Liver (tissue), 9 donors: ENCODE measurements around the gene DNM3. TPM values are rescaled to one million over a fixed set of nuclear protein-coding genes. Genes with fewer than 3 reads are reported as not detected.

Experiments
- DNase-seq: peaks from one replicate; pipeline ENCODE4 v3.0.0-alpha.2; 2017; ENCODE audit warnings: low spot score
- H3K27ac ChIP-seq, 2 donors: one replicate each; pipeline ENCODE4 v1.7.0; 2013; ENCODE audit warnings: inconsistent platforms in 2 of 2, low read length in 2 of 2, control low read depth in 1 of 2, low read depth in 1 of 2, mild to moderate bottlenecking in 1 of 2
- H3K27me3 ChIP-seq, 4 donors: one replicate each; pipeline versions ENCODE4 v1.6.1 to v1.7.0; 2013; ENCODE audit warnings: low read length in 3 of 4, inconsistent platforms in 1 of 4, mild to moderate bottlenecking in 1 of 4, moderate library complexity in 1 of 4; ENCODE audit not compliant: control insufficient read depth in 4 of 4, insufficient read depth in 4 of 4
- H3K36me3 ChIP-seq, 4 donors: one replicate each; pipeline versions ENCODE4 v1.6.1 to v1.7.0; 2013; ENCODE audit warnings: low read length in 3 of 4, mild to moderate bottlenecking in 3 of 4, low read depth in 1 of 4, moderate library complexity in 1 of 4; ENCODE audit not compliant: control insufficient read depth in 4 of 4, insufficient read depth in 3 of 4
- H3K4me1 ChIP-seq, 4 donors: one replicate each; pipeline versions ENCODE4 v1.6.1 to v1.7.0; 2013; ENCODE audit warnings: low read length in 3 of 4, mild to moderate bottlenecking in 3 of 4, moderate library complexity in 1 of 4; ENCODE audit not compliant: control insufficient read depth in 4 of 4, insufficient read depth in 4 of 4
- H3K4me3 ChIP-seq, 3 donors: one replicate each; pipeline versions ENCODE4 v1.6.1 to v1.7.0; 2013; ENCODE audit warnings: low read length in 3 of 3, control low read depth in 1 of 3, low read depth in 1 of 3, mild to moderate bottlenecking in 1 of 3
- H3K9ac ChIP-seq, 2 donors: one replicate each; pipeline ENCODE4 v1.7.0; 2013; ENCODE audit warnings: low read length in 2 of 2, mild to moderate bottlenecking in 2 of 2, moderate library complexity in 2 of 2, control low read depth in 1 of 2, low read depth in 1 of 2
- H3K9me3 ChIP-seq, 4 donors: one replicate each; pipeline versions ENCODE4 v1.6.1 to v1.7.0; 2013; ENCODE audit warnings: low read length in 3 of 4; ENCODE audit not compliant: control insufficient read depth in 4 of 4
- ATF3 ChIP-seq: IDR thresholded peaks from 2 replicates; pipeline ENCODE4 v1.6.1; 2016; ENCODE audit warnings: antibody characterized with exemption
- CTCF ChIP-seq: fragments of 150-350 bp; IDR thresholded peaks from 2 replicates; pipeline ENCODE4 v1.5.1; 2017; ENCODE audit warnings: improper control_type of control experiment, low read depth, low read length; ENCODE audit not compliant: missing input control
- EGR1 ChIP-seq, 2 donors: IDR thresholded peaks; 2 replicates each; pipeline ENCODE4 v1.6.1; 2016 to 2018; ENCODE audit warnings: antibody characterized with exemption in 2 of 2, low read depth in 2 of 2
- FOXA1 ChIP-seq: IDR thresholded peaks from 2 replicates; pipeline ENCODE4 v1.6.1; 2016; ENCODE audit warnings: antibody characterized with exemption
- FOXA2 ChIP-seq: IDR thresholded peaks from 2 replicates; pipeline ENCODE4 v1.6.1; 2016; ENCODE audit warnings: antibody characterized with exemption
- GABPA ChIP-seq, 2 donors: IDR thresholded peaks in 1 of 2; conservative IDR thresholded peaks in 1 of 2; 2 replicates each; pipeline ENCODE4 v1.6.1; 2016; ENCODE audit warnings: antibody characterized with exemption in 2 of 2, mild to moderate bottlenecking in 1 of 2, moderate library complexity in 1 of 2
- HNF4A ChIP-seq, 2 donors: conservative IDR thresholded peaks; 2 replicates each; pipeline ENCODE4 v1.6.1; 2016; ENCODE audit warnings: antibody characterized with exemption in 2 of 2, mild to moderate bottlenecking in 2 of 2
- HNF4G ChIP-seq: IDR thresholded peaks from 2 replicates; pipeline ENCODE4 v1.6.1; 2016; ENCODE audit warnings: antibody characterized with exemption
- JUND ChIP-seq, 2 donors: IDR thresholded peaks; 2 replicates each; pipeline ENCODE4 v1.6.1; 2016; ENCODE audit warnings: antibody characterized with exemption in 2 of 2
- MAX ChIP-seq: IDR thresholded peaks from 2 replicates; pipeline ENCODE4 v1.6.1; 2016; ENCODE audit warnings: antibody characterized with exemption
- NR2F2 ChIP-seq: IDR thresholded peaks from 2 replicates; pipeline ENCODE4 v1.6.1; 2016; ENCODE audit warnings: antibody characterized with exemption
- RAD21 ChIP-seq, 2 donors: IDR thresholded peaks; 2 replicates each; pipeline ENCODE4 v1.6.1; 2016; ENCODE audit warnings: antibody characterized with exemption in 2 of 2, mild to moderate bottlenecking in 2 of 2
- REST ChIP-seq: IDR thresholded peaks from 2 replicates; pipeline ENCODE4 v1.6.1; 2016; ENCODE audit warnings: antibody characterized with exemption, mild to moderate bottlenecking
- RXRA ChIP-seq, 2 donors: IDR thresholded peaks; 2 replicates each; pipeline ENCODE4 v1.6.1; 2017 to 2018; ENCODE audit warnings: antibody characterized with exemption in 2 of 2, mild to moderate bottlenecking in 1 of 2
- SP1 ChIP-seq: IDR thresholded peaks from 2 replicates; pipeline ENCODE4 v1.6.1; 2018; ENCODE audit warnings: antibody characterized with exemption, mild to moderate bottlenecking
- TAF1 ChIP-seq: conservative IDR thresholded peaks from 2 replicates; pipeline ENCODE4 v1.6.1; 2016; ENCODE audit warnings: antibody characterized with exemption, mild to moderate bottlenecking
- YY1 ChIP-seq: IDR thresholded peaks from 2 replicates; pipeline ENCODE4 v1.6.1; 2016; ENCODE audit warnings: antibody characterized with exemption, mild to moderate bottlenecking
- ZBTB33 ChIP-seq: IDR thresholded peaks from 2 replicates; pipeline ENCODE4 v1.6.1; 2016; ENCODE audit warnings: antibody characterized with exemption
- WGBS: extraction: QIAGEN DNeasy Blood & Tissue Kit; methylation state at CpG from one replicate; pipeline ENCODE4 v1.1.7; 2013; 5-methylcytosine and 5-hydroxymethylcytosine counted together
- polyA plus RNA-seq, 2 donors: library from polyadenylated mRNA; stranded (reverse) in 1 of 2; unstranded in 1 of 2; fragments of 200-250 nt in 1 of 2; fragments of >200 nt in 1 of 2; fragmentation: Nextera tagmentation in 1 of 2; extraction: Ambion mirVana in 1 of 2; gene quantifications; one replicate each; pipeline versions ENCODE4 v1.2.1 to v1.2.3, GENCODE V29; 2013 to 2015
- total RNA-seq, 2 donors: library from RNA; depleted of rRNA; stranded (reverse); fragments of >200 nt; gene quantifications; one replicate each; pipeline ENCODE4 v1.2.3, GENCODE V29; 2014
- donor health status: healthy.
- donor health status: healthy.
- donor health status: healthy.
- donor health status: healthy.
- donor health status: healthy.

DNM3 gene
- total and polyA plus RNA-seq, 4 donors: 0.08 to 3.2 (median 1.0) TPM

GRCh38 chr1:171941920-171942319 lies 100.6 kb downstream of the DNM3 start:
- Histone ChIP-seq H3K27me3 (no peaks in the 10 kb centered on the region), H3K27ac (no peak overlapping the region), H3K9me3 (no peaks in the 10 kb centered on the region), H3K9ac (no peak overlapping the region), H3K4me1 (no peaks in the 10 kb centered on the region), H3K4me3 (no peak overlapping the region), H3K36me3 (no peaks in the 10 kb centered on the region)
- WGBS: 39% methylated on average over 1 of the region's 1 CpG
- no peak for DNase-seq
- TF ChIP-seq NR2F2: no peak
- no peak for TF ChIP-seq REST
- no peak for TF ChIP-seq HNF4A (conservative IDR thresholded peaks at IDR 0.05)
- TF ChIP-seq RXRA (IDR thresholded peaks at IDR 0.05): no peak
- TF ChIP-seq SP1: no peak
- TF ChIP-seq JUND (IDR thresholded peaks at IDR 0.05): no peak
- TF ChIP-seq MAX: no peak
- TF ChIP-seq EGR1 (IDR thresholded peaks at IDR 0.05; ENCODE audit: low read depth in 2 of 2): no peak
- TF ChIP-seq YY1: no peak
- no peak for TF ChIP-seq HNF4G
- no peak for TF ChIP-seq TAF1
- no peak for TF ChIP-seq FOXA2
- no peak for TF ChIP-seq CTCF
- TF ChIP-seq RAD21 (IDR thresholded peaks at IDR 0.05): no peak
- TF ChIP-seq FOXA1: no peak
- no peak for TF ChIP-seq ZBTB33
- no peak for TF ChIP-seq ATF3
- TF ChIP-seq GABPA (IDR thresholded peaks at IDR 0.05 in 1 of 2, conservative IDR thresholded peaks at IDR 0.05 in 1 of 2): no peak
